KOPT-K1 (cell line): ENCODE results near the gene ZNF530.

ENCODE experiments used
- H3K27ac ChIP-seq: fragments of 200-600 bp; sonication (generic); 2 replicates; pipeline ENCODE4 v1.5.1; 2016; ENCODE audit warnings: antibody characterized with exemption, mild to moderate bottlenecking, low read depth, low read length; ENCODE audit not compliant: poor library complexity, severe bottlenecking
- H3K36me3 ChIP-seq: fragments of 200-600 bp; sonication (generic); 2 replicates; pipeline ENCODE4 v1.5.1; 2017; ENCODE audit warnings: antibody characterized with exemption, mild to moderate bottlenecking, low read length, moderate library complexity; ENCODE audit not compliant: insufficient read depth
- H3K9me3 ChIP-seq: fragments of 200-600 bp; sonication (generic); 2 replicates; pipeline ENCODE4 v1.5.1; 2017; ENCODE audit warnings: antibody characterized with exemption, low read length, mild to moderate bottlenecking; ENCODE audit not compliant: insufficient read depth, poor library complexity, severe bottlenecking

ZNF530 gene

GRCh38 chr19:57599761-57600383, at the start of gene ZNF530:
Gene ZNF530, plus strand, starts transcription at chr19:57599885. Its CDS starts 4,461 bp downstream, at chr19:57604346.
- Histone ChIP-seq H3K36me3 (peaks cover 36% of the 10 kb centered on the region), H3K9me3 (peaks cover 30% of the 10 kb centered on the region), H3K27ac (peak within 1 kb of the TSS; percentile 53)

GRCh38 chr19:57552432-57552831, 47.3 kb upstream of the ZNF530 start:
- Histone ChIP-seq H3K27ac (no peak overlapping the region), H3K9me3 (peaks cover 63% of the 10 kb centered on the region), H3K36me3 (peaks cover 96% of the 10 kb centered on the region)

- Histone ChIP-seq H3K27ac (no peak overlapping the region), H3K9me3 (peaks cover 55% of the 10 kb centered on the region), H3K36me3 (peaks cover 44% of the 10 kb centered on the region)
Measured at GRCh38 chr19:57557659-57558058, 42.0 kb upstream of the ZNF530 start.

GRCh38 chr19:57558525-57558924, 41.2 kb upstream of the ZNF530 start:
- peak overlapping the region; percentile 70 for H3K27ac ChIP-seq
- peaks cover 35% of the 10 kb centered on the region for H3K36me3 ChIP-seq
- H3K9me3 ChIP-seq: peaks cover 62% of the 10 kb centered on the region

GRCh38 chr19:57559008-57559403, 40.7 kb upstream of the ZNF530 start:
- peak overlapping the region; percentile 70 for H3K27ac ChIP-seq
- peaks cover 62% of the 10 kb centered on the region for H3K9me3 ChIP-seq
- peaks cover 30% of the 10 kb centered on the region for H3K36me3 ChIP-seq

- Histone ChIP-seq H3K9me3 (peaks cover 62% of the 10 kb centered on the region), H3K36me3 (peaks cover 25% of the 10 kb centered on the region), H3K27ac (peak within 1 kb of the TSS; percentile 70)
Measured at GRCh38 chr19:57559404-57560025, 40.2 kb upstream of the ZNF530 start, which contains the start of gene ZNF550. Gene ZNF550, minus strand, starts transcription at chr19:57559863. Its CDS starts 181 bp downstream, at chr19:57559682.

GRCh38 chr19:57560049-57560491, 39.6 kb upstream of the ZNF530 start:
- no peak overlapping the region for H3K27ac ChIP-seq
- H3K9me3 ChIP-seq: peaks cover 64% of the 10 kb centered on the region
- H3K36me3 ChIP-seq: peaks cover 20% of the 10 kb centered on the region

- Histone ChIP-seq H3K9me3 (peaks cover 85% of the 10 kb centered on the region), H3K27ac (no peak overlapping the region), H3K36me3 (no peaks in the 10 kb centered on the region)
Measured at GRCh38 chr19:57563547-57563946, 36.1 kb upstream of the ZNF530 start.

- Histone ChIP-seq H3K27ac (no peak overlapping the region), H3K9me3 (peaks cover 97% of the 10 kb centered on the region)
Measured at GRCh38 chr19:57566396-57567265, 33.1 kb upstream of the ZNF530 start.

GRCh38 chr19:57570707-57571106, 29.0 kb upstream of the ZNF530 start:
- H3K9me3 ChIP-seq: peaks cover 97% of the 10 kb centered on the region
- H3K36me3 ChIP-seq: peaks cover 56% of the 10 kb centered on the region
- no peak overlapping the region for H3K27ac ChIP-seq

More at GRCh38 chr19:57566396-57567265, 33.1 kb upstream of the ZNF530 start:
- peaks cover 15% of the 10 kb centered on the region for H3K36me3 ChIP-seq

GRCh38 chr19:57572415-57572947, 27.2 kb upstream of the ZNF530 start:
- H3K9me3 ChIP-seq: peaks cover 97% of the 10 kb centered on the region
- peaks cover 69% of the 10 kb centered on the region for H3K36me3 ChIP-seq
- H3K27ac ChIP-seq: no peak overlapping the region

GRCh38 chr19:57576661-57577060, 23.0 kb upstream of the ZNF530 start:
- peaks cover 61% of the 10 kb centered on the region for H3K9me3 ChIP-seq
- no peak overlapping the region for H3K27ac ChIP-seq
- peaks cover 54% of the 10 kb centered on the region for H3K36me3 ChIP-seq

- Histone ChIP-seq H3K9me3 (peaks cover 49% of the 10 kb centered on the region), H3K36me3 (peaks cover 34% of the 10 kb centered on the region), H3K27ac (peak within 1 kb of the TSS; percentile 70)
Measured at GRCh38 chr19:57578487-57579205, 21.0 kb upstream of the ZNF530 start, which contains the start of gene ZNF416. Gene ZNF416, minus strand, starts transcription at chr19:57578911. Its CDS starts 207 bp downstream, at chr19:57578704.

- Histone ChIP-seq H3K36me3 (peaks cover 34% of the 10 kb centered on the region), H3K27ac (peak overlapping the region; percentile 63), H3K9me3 (peaks cover 31% of the 10 kb centered on the region)
Measured at GRCh38 chr19:57583104-57583520, 16.6 kb upstream of the ZNF530 start.
